CD4-positive, alpha-beta T cell (primary cell): ENCODE measurements around the gene TMED4. TPM values are rescaled to one million over a fixed set of nuclear protein-coding genes. Genes with fewer than 3 reads are reported as not detected.

Source experiments
- ATAC-seq: fragments of 200-7000 bp; cut with Tn5 transposase; one replicate; pipeline ENCODE4 v1.10.0; 2022; ENCODE audit warnings: mild to moderate bottlenecking; ENCODE audit not compliant: poor library complexity
- CTCF ChIA-PET: fragments of 350-600 bp; sonication (Branson Sonifier 250); formaldehyde crosslinking; loops from one replicate; lab custom pipeline; 2021; ENCODE audit warnings: antibody characterized with exemption, inconsistent platforms; lab: Charles Lee
- POLR2A ChIA-PET: fragments of 350-600 bp; sonication (Branson Sonifier 250); formaldehyde crosslinking; loops from one replicate; lab custom pipeline; 2021; ENCODE audit warnings: antibody characterized with exemption, inconsistent platforms; lab: Charles Lee
- DNase-seq, 14 experiments: peaks; one replicate each; pipeline ENCODE4 v3.0.0-alpha.2; 2013 to 2020; ENCODE audit warnings: mixed read lengths in 2 of 14
- H3K27ac ChIP-seq, 2 donors: one replicate each; pipeline versions ENCODE4 v1.5.1 to v1.7.0; 2013; ENCODE audit warnings: low read length in 2 of 2, low read depth in 1 of 2, mild to moderate bottlenecking in 1 of 2
- H3K27me3 ChIP-seq, 2 experiments: 1 replicate in 1 of 2; 2 replicates in 1 of 2; pipeline versions ENCODE4 v1.6.1 to v1.7.0; 2013; ENCODE audit warnings: low read length in 2 of 2, control low read depth in 1 of 2, mild to moderate bottlenecking in 1 of 2, moderate library complexity in 1 of 2; ENCODE audit not compliant: insufficient read depth in 2 of 2, control insufficient read depth in 1 of 2
- H3K36me3 ChIP-seq: one replicate; pipeline ENCODE4 v1.6.1; 2013; ENCODE audit warnings: low read length, control low read depth; ENCODE audit not compliant: insufficient read depth
- H3K4me1 ChIP-seq: one replicate; pipeline ENCODE4 v1.6.1; 2013; ENCODE audit warnings: low read length, control low read depth; ENCODE audit not compliant: insufficient read depth
- H3K4me3 ChIP-seq: one replicate; pipeline ENCODE4 v1.5.1; 2013; ENCODE audit warnings: mild to moderate bottlenecking, low read length, moderate library complexity
- H3K9me3 ChIP-seq, 2 experiments: 1 replicate in 1 of 2; 2 replicates in 1 of 2; pipeline versions ENCODE4 v1.6.1 to v1.7.0; 2013; ENCODE audit warnings: low read length in 2 of 2, mild to moderate bottlenecking in 2 of 2, control low read depth in 1 of 2, moderate library complexity in 1 of 2; ENCODE audit not compliant: control insufficient read depth in 1 of 2, insufficient read depth in 1 of 2
- H3K27ac Mint-ChIP-seq: one replicate; pipeline ENCODE4 v1.8.0; 2020; ENCODE audit warnings: mixed read lengths
- H3K27me3 Mint-ChIP-seq: one replicate; pipeline ENCODE4 v1.8.0; 2021; ENCODE audit warnings: mixed read lengths
- H3K36me3 Mint-ChIP-seq: one replicate; pipeline ENCODE4 v1.8.0; 2021; ENCODE audit warnings: low read depth, mixed read lengths
- H3K4me1 Mint-ChIP-seq: one replicate; pipeline ENCODE4 v1.8.0; 2021; ENCODE audit warnings: low read depth, mixed read lengths
- H3K4me3 Mint-ChIP-seq: one replicate; pipeline ENCODE4 v1.8.0; 2020; ENCODE audit warnings: mild to moderate bottlenecking, mixed read lengths
- H3K9me3 Mint-ChIP-seq: one replicate; pipeline ENCODE4 v1.8.0; 2020; ENCODE audit warnings: mixed read lengths
- intact Hi-C, 2 experiments: fragments of 100-400 bp; cut with DNase I in 1 of 2; cut with micrococcal nuclease in 1 of 2; formaldehyde crosslinking; loops; one replicate each; pipeline versions ENCODE4 v1.15.1 to v1.9.0; 2023 to 2025; cut with DNase I, micrococcal nuclease
- total RNA-seq, 174 experiments: library from RNA in 2 of 174; stranded (reverse) in 2 of 174; gene quantifications; one replicate each; pipeline ENCODE4 v1.2.3 and lab custom pipeline; 2021 to 2026
- TF ChIP-seq, protein P1 (sequence below): fragments of 200-600 bp; IDR thresholded peaks from one replicate; pipeline ENCODE4 v1.8.0; 2022; ENCODE audit warnings: antibody characterized with exemption, mild to moderate bottlenecking

Gene TMED4
- total RNA-seq, 2 experiments from 2014 or later = 134 to 138 TPM

DNA sequence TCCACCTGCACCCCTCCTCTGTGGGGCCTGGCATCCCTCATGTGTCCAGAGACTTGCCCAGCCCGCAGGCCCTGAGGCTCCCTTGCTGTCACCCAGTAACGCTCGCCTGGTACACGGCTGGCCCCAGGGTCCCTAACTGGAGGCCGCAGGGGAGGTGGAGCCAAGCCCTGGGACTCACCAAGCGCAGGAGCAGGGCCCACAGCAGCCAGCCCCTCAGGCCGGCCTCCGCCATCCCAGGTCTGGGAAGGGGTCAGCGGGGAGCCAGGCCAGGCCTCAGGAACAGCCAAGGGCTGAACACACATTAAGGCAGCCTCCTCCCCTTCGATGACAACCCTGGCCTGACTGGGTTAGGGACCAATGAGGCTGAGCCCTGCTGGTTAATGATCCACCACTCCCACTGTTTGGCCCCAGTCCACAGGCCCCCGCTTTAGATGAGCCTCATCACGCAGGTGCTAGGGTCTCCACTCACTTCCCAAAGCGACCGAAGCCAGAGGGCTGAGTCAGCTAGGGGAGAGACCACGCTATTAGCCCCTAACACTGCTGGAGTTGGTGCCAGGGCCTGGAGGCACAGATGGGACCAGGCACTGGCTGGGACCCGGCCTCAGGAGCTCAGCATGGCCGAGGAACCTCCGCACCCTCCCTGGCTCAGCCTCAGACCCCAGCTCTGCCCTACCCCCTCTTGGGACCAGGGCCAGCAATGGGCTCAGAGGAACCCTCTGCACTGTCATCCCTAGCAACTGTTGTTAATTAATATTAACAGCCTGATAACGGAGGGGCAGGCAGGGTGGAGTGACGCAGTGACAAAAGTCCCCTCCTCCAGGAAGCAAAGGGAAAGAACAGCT is 40.8 kb downstream of the TMED4 start, which contains the start of gene NPC1L1:
Gene NPC1L1, minus strand, starts transcription at position 303 of the 842 bp plus-strand sequence. Its CDS starts 71 bp downstream, at position 232.
- ATAC-seq = no peak
- Histone ChIP-seq H3K9me3 (no peaks in the 10 kb centered on the region), H3K27ac (no peak within 1 kb of the TSS), H3K4me3 (no peak within 1 kb of the TSS), H3K36me3 (no peaks in the 10 kb centered on the region), H3K27me3 (no peaks in the 10 kb centered on the region), H3K4me1 (no peaks in the 10 kb centered on the region)
- POLR2A ChIA-PET = no interaction called here
- H3K9me3 Mint-ChIP-seq = no peaks in the 10 kb centered on the region
- H3K27me3 Mint-ChIP-seq = peaks cover 5% of the 10 kb centered on the region
- DNase-seq = no peak
- H3K4me1 Mint-ChIP-seq = no peaks in the 10 kb centered on the region
- H3K4me3 Mint-ChIP-seq = no peak within 1 kb of the TSS
- CTCF ChIA-PET = interaction anchor here (0.5 kb wide), 1 partner anchor 218 kb away, joined by 3 read pairs; no protein-coding TSS in a partner anchor
- H3K27ac Mint-ChIP-seq = no peak within 1 kb of the TSS
- intact Hi-C loops = no loop called here
- TF ChIP-seq, protein P1, sequence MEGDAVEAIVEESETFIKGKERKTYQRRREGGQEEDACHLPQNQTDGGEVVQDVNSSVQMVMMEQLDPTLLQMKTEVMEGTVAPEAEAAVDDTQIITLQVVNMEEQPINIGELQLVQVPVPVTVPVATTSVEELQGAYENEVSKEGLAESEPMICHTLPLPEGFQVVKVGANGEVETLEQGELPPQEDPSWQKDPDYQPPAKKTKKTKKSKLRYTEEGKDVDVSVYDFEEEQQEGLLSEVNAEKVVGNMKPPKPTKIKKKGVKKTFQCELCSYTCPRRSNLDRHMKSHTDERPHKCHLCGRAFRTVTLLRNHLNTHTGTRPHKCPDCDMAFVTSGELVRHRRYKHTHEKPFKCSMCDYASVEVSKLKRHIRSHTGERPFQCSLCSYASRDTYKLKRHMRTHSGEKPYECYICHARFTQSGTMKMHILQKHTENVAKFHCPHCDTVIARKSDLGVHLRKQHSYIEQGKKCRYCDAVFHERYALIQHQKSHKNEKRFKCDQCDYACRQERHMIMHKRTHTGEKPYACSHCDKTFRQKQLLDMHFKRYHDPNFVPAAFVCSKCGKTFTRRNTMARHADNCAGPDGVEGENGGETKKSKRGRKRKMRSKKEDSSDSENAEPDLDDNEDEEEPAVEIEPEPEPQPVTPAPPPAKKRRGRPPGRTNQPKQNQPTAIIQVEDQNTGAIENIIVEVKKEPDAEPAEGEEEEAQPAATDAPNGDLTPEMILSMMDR = no peak
- no peaks in the 10 kb centered on the region for H3K36me3 Mint-ChIP-seq

DNA sequence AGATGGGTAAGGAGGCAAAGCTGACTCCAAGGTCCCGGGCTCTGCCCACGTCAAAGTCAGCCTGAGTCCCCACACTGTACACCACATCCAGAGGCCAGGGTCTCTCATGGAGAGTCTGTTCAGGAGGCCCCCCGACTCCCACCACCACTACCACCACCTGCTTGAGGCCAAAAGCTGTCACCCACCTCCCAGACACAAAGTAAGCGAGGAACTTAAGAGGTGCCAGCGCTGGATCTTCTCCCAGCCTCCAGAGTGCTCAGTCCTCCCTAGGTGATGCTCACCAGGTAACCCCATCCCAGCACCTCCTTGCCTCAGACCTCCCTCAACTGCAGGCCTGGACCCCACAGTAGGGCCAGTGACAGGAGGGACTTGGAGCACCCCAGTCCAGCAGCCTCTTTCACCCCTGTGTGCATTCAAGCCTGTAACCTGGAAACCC is 41.4 kb downstream of the TMED4 start:
- peaks cover 5% of the 10 kb centered on the region for H3K27me3 Mint-ChIP-seq
- ChIA-PET POLR2A (no interaction called here), CTCF (no interaction called here)
- no peaks in the 10 kb centered on the region for H3K27me3 ChIP-seq
- H3K4me1 Mint-ChIP-seq = no peaks in the 10 kb centered on the region
- no peak overlapping the region for H3K27ac ChIP-seq
- no peaks in the 10 kb centered on the region for H3K9me3 ChIP-seq
- H3K36me3 Mint-ChIP-seq = no peaks in the 10 kb centered on the region
- ATAC-seq = no peak
- DNase-seq = no peak
- no peak overlapping the region for H3K4me3 Mint-ChIP-seq
- no peaks in the 10 kb centered on the region for H3K4me1 ChIP-seq
- no peak overlapping the region for H3K4me3 ChIP-seq
- no peaks in the 10 kb centered on the region for H3K9me3 Mint-ChIP-seq
- H3K36me3 ChIP-seq = no peaks in the 10 kb centered on the region
- H3K27ac Mint-ChIP-seq = no peak overlapping the region
- intact Hi-C loops = no loop called here
- TF ChIP-seq, protein P1 = no peak

DNA sequence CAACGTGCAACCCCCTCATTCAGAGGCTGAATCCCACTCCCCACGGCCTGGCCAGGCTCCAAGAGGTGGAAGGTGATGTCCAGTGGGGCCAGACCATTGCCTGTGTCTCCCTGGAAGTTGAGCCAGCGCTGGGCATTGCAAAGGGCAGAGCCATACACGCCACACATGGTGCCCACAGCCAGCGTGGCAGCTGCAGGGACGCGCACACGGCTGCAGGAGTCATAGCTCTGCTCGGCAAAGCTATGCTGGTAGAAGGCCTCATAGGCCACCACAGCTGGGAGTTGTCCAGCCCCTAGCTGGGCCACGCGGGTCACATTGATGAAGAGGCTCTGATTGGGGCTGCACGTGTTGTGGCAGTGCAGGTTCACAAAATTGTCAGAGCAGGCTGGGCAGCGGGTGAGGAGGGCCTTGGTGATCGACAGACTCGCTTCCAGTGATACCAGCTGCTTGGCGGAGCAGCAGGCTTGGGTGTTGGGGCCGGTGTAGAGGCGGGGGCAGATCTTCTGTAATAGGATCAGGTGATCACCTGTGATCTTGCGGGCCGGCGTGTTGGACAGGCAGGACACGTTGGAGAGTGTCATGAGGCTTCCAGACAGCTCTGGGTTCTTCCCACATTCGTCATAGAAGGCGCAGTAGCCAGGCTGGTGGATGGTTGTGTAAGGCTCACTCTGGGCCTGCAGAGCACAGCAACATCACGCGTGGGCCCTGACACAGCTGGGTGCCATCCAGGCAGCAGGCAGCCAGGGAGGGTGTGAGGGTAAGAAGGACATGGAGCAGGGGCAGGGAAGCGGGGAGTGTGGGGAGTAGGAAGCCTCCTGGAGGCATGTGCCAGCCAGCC is 42.1 kb downstream of the TMED4 start:
- no peak overlapping the region for H3K27ac Mint-ChIP-seq
- ATAC-seq = no peak
- intact Hi-C loops = no loop called here
- TF ChIP-seq, protein P1 = no peak
- H3K9me3 ChIP-seq = no peaks in the 10 kb centered on the region
- ChIA-PET POLR2A (no interaction called here), CTCF (no interaction called here)
- H3K4me3 Mint-ChIP-seq = no peak overlapping the region
- no peaks in the 10 kb centered on the region for H3K4me1 Mint-ChIP-seq
- no peaks in the 10 kb centered on the region for H3K4me1 ChIP-seq
- peaks cover 5% of the 10 kb centered on the region for H3K27me3 Mint-ChIP-seq
- H3K27ac ChIP-seq = no peak overlapping the region
- no peaks in the 10 kb centered on the region for H3K36me3 ChIP-seq
- H3K27me3 ChIP-seq = no peaks in the 10 kb centered on the region
- DNase-seq = no peak
- H3K4me3 ChIP-seq = no peak overlapping the region
- H3K9me3 Mint-ChIP-seq = no peaks in the 10 kb centered on the region
- no peaks in the 10 kb centered on the region for H3K36me3 Mint-ChIP-seq
